Smooth muscle cell (in vitro differentiated cells): ENCODE results near the gene YWHAB. TPM values are rescaled to one million over a fixed set of nuclear protein-coding genes. Genes with fewer than 3 reads are reported as not detected.

Experiments
- DNase-seq: peaks from one replicate; lab custom pipeline; 2025; ENCODE audit not compliant: unreplicated experiment; lab: John Stamatoyannopoulos, UW
- H2AFZ ChIP-seq: fragments of 200-600 bp; sonication (generic); 2 replicates; pipeline ENCODE4 v1.6.0; 2016; ENCODE audit warnings: antibody characterized with exemption, low read depth, mild to moderate bottlenecking
- H3F3A ChIP-seq: fragments of 200-600 bp; sonication (generic); 2 replicates; pipeline ENCODE4 v1.6.0; 2017; ENCODE audit warnings: antibody characterized with exemption, low read depth
- H3K27ac ChIP-seq: fragments of 200-600 bp; sonication (generic); 2 replicates; pipeline ENCODE4 v1.5.1; 2016; ENCODE audit warnings: low read depth, mild to moderate bottlenecking
- H3K27me3 ChIP-seq: fragments of 200-600 bp; sonication (generic); 2 replicates; pipeline ENCODE4 v1.6.1; 2016; ENCODE audit warnings: low read depth, mild to moderate bottlenecking
- H3K36me3 ChIP-seq: fragments of 200-600 bp; sonication (generic); 2 replicates; pipeline ENCODE4 v1.5.1; 2016; ENCODE audit warnings: low read depth
- H3K4me1 ChIP-seq: fragments of 200-600 bp; sonication (generic); 2 replicates; pipeline ENCODE4 v1.5.1; 2016; ENCODE audit warnings: low read depth
- H3K4me2 ChIP-seq: fragments of 200-600 bp; sonication (generic); 2 replicates; pipeline ENCODE4 v1.6.0; 2016; ENCODE audit warnings: mild to moderate bottlenecking
- H3K4me3 ChIP-seq: fragments of 200-600 bp; sonication (generic); 2 replicates; pipeline ENCODE4 v1.5.1; 2016; ENCODE audit warnings: mild to moderate bottlenecking
- H3K79me2 ChIP-seq: fragments of 200-600 bp; sonication (generic); 2 replicates; pipeline ENCODE4 v1.6.0; 2016; ENCODE audit warnings: low read depth, mild to moderate bottlenecking
- H3K9ac ChIP-seq: fragments of 200-600 bp; sonication (generic); 2 replicates; pipeline ENCODE4 v1.6.0; 2016; ENCODE audit warnings: low read depth
- H3K9me3 ChIP-seq: fragments of 200-600 bp; sonication (generic); replicated peaks from 2 replicates; pipeline ENCODE4 v1.5.1; 2016; ENCODE audit warnings: low read depth
- H4K20me1 ChIP-seq: fragments of 200-600 bp; sonication (generic); 2 replicates; pipeline ENCODE4 v1.6.0; 2016; ENCODE audit warnings: low read depth
- WGBS: methylation state at CpG from one replicate; pipeline ENCODE4 v1.1.7; 2016; ENCODE audit warnings: low lambda C conversion rate; 5-methylcytosine and 5-hydroxymethylcytosine counted together
- polyA plus RNA-seq: library from polyadenylated mRNA; unstranded; fragments of >200 nt; fragmentation: Nextera tagmentation; extraction: Ambion mirVana; gene quantifications from 2 replicates; pipeline ENCODE4 v1.2.1, GENCODE V29; 2016
- total RNA-seq: library from RNA; depleted of rRNA; stranded (reverse); fragments of >200 nt; gene quantifications from 2 replicates; pipeline ENCODE4 v1.2.3, GENCODE V29; 2014
- TF ChIP-seq, protein P1 (sequence below): fragments of 200-600 bp; sonication (generic); IDR thresholded peaks from 2 replicates; pipeline ENCODE4 v1.5.1; 2017; ENCODE audit warnings: borderline replicate concordance, mild to moderate bottlenecking, antibody characterized with exemption; ENCODE audit not compliant: insufficient read depth, poor library complexity, severe bottlenecking

YWHAB gene
- total and polyA plus RNA-seq, 2 experiments from 2014 or later: 99.8 to 226 TPM

DNA sequence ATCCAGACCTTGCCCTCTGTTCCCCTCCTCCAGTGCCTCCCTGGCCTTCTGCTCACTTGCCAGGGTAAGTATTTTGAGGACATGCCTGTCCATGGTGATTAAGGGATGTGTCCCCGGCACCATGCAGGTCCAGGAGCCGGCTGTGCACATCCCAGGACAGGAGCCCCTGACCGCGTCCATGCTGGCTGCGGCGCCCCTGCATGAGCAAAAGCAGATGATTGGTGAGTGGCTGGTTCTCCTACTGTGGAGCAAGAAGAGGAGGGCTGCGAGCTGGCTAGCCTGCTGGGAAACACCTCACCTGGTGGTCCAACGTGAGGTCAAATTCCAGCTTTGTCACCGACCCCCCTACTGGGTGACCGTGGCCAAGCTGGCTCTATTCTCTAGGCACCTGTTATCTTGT, 51.0 kb downstream of the YWHAB start:
- Histone ChIP-seq H3K9me3 (no peaks in the 10 kb centered on the region), H3K79me2 (no peaks in the 10 kb centered on the region), H3K27ac (no peak overlapping the region), H3K4me2 (no peak overlapping the region), H3F3A (no peaks in the 10 kb centered on the region), H3K27me3 (no peaks in the 10 kb centered on the region), H3K4me3 (no peak overlapping the region), H2AFZ (no peak overlapping the region), H3K4me1 (no peaks in the 10 kb centered on the region), H3K9ac (no peak overlapping the region), H4K20me1 (peaks cover 4% of the 10 kb centered on the region), H3K36me3 (no peaks in the 10 kb centered on the region)
- no peak for DNase-seq
- TF ChIP-seq, protein P1, sequence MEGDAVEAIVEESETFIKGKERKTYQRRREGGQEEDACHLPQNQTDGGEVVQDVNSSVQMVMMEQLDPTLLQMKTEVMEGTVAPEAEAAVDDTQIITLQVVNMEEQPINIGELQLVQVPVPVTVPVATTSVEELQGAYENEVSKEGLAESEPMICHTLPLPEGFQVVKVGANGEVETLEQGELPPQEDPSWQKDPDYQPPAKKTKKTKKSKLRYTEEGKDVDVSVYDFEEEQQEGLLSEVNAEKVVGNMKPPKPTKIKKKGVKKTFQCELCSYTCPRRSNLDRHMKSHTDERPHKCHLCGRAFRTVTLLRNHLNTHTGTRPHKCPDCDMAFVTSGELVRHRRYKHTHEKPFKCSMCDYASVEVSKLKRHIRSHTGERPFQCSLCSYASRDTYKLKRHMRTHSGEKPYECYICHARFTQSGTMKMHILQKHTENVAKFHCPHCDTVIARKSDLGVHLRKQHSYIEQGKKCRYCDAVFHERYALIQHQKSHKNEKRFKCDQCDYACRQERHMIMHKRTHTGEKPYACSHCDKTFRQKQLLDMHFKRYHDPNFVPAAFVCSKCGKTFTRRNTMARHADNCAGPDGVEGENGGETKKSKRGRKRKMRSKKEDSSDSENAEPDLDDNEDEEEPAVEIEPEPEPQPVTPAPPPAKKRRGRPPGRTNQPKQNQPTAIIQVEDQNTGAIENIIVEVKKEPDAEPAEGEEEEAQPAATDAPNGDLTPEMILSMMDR: no peak
- WGBS: 96% methylated on average over 10 of the region's 10 CpGs

DNA sequence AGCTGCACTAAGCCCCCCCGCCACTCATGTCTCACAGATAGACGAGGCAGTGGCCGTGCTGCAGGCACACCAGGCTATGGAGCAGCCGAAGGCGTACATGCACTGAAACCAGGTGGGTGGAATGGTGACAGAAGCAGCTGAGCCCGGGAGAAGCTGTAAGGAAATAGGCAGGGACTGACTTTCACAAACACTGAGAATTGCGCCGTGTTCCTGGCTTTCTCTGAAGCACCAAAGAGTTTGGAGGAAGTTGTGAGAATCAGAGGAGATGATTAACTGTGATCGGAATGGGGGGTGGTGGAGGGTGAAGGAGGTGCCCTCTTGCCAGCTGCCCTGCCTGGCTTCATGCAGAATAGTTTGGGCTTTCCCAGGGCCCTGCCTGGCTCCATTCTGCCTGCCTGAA, 53.1 kb downstream of the YWHAB start:
- H4K20me1 ChIP-seq: peaks cover 9% of the 10 kb centered on the region
- peaks cover 2% of the 10 kb centered on the region for H3F3A ChIP-seq
- DNase-seq: no peak
- no peak overlapping the region for H3K4me3 ChIP-seq
- H3K36me3 ChIP-seq: no peaks in the 10 kb centered on the region
- no peak overlapping the region for H3K4me2 ChIP-seq
- no peaks in the 10 kb centered on the region for H3K4me1 ChIP-seq
- no peak overlapping the region for H3K27ac ChIP-seq
- 94% methylated on average over 9 of the region's 9 CpGs for WGBS
- no peak overlapping the region for H2AFZ ChIP-seq
- H3K9me3 ChIP-seq: no peaks in the 10 kb centered on the region
- H3K27me3 ChIP-seq: no peaks in the 10 kb centered on the region
- no peak overlapping the region for H3K9ac ChIP-seq
- TF ChIP-seq, protein P1: no peak
- H3K79me2 ChIP-seq: no peaks in the 10 kb centered on the region

DNA sequence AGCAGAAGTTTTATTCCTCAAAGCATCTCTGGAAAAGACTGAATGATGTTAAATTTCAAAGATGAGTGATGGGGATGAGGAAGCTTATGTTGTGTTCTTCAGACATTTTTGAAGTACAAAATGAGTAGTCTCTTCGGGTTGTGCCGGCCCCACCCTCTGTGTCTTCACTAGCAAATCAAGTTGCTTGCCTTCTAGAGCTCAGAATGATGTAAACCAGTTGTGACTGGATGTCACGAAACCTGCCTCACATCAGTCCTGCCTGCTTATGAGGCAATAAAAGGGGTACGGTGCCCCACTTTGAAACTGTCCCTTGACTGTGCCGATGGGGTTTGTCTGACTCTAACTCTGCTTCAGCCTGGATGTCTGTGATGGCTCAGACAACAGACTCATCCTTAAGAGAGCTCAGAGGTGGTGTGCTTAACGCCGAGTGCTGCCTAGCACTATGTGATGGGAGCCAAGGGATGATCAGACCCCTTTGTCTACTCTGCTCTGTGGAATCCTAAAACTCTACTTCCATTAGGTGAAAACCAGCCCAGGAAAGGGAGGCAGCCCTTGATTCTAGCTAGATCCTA, 55.7 kb downstream of the YWHAB start:
- Histone ChIP-seq H4K20me1 (peaks cover 20% of the 10 kb centered on the region), H3K9ac (no peak overlapping the region), H3K79me2 (no peaks in the 10 kb centered on the region), H3K27ac (no peak overlapping the region), H3K4me3 (no peak overlapping the region), H3K9me3 (no peaks in the 10 kb centered on the region), H2AFZ (no peak overlapping the region), H3K27me3 (no peaks in the 10 kb centered on the region), H3K4me1 (no peaks in the 10 kb centered on the region), H3F3A (peaks cover 6% of the 10 kb centered on the region), H3K4me2 (no peak overlapping the region), H3K36me3 (no peaks in the 10 kb centered on the region)
- no peak for DNase-seq
- 88% methylated on average over 7 of the region's 7 CpGs for WGBS
- TF ChIP-seq, protein P1: no peak

DNA sequence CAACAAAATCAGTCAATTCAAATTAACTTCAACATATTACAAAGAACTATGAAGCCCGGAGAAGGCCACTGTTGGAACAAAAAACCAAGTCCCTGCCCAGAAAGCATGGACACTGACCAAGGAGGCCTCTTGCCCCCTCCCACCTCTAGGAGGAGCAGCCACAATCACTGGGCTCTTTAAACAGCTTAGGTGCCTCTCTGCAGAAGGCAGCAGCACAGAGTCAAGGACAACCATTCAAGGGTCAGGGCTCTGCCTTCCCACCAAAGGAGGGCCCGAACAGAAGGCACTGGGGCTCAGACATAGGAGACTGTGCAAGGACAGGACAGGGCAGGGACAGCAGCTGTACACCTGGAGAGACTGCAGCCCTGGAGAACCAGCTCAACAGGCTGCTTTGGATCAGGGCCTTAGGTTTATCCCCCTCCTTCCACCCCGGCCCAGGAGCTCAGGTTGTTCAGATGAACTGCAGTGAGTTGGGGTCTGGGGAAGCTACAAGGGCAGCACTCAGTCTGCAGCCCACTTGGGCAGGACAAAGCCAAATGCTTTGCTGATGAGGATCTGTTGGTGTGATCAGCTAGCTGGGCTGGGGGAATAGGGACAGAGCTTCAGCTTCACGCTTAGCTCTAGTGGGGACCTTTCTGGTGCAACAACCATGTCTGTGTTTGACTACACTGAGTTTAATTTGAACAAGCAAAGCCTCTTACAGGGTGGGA, 56.9 kb downstream of the YWHAB start:
- peaks cover 6% of the 10 kb centered on the region for H3F3A ChIP-seq
- no peak overlapping the region for H3K4me2 ChIP-seq
- H3K27ac ChIP-seq: no peak overlapping the region
- H3K79me2 ChIP-seq: no peaks in the 10 kb centered on the region
- H3K9ac ChIP-seq: no peak overlapping the region
- H4K20me1 ChIP-seq: peaks cover 22% of the 10 kb centered on the region
- H3K4me3 ChIP-seq: no peak overlapping the region
- no peaks in the 10 kb centered on the region for H3K4me1 ChIP-seq
- no peak for DNase-seq
- no peaks in the 10 kb centered on the region for H3K27me3 ChIP-seq
- WGBS: 96% methylated on average over 4 of the region's 4 CpGs
- no peaks in the 10 kb centered on the region for H3K36me3 ChIP-seq
- H2AFZ ChIP-seq: no peak overlapping the region
- TF ChIP-seq, protein P1: no peak
- no peaks in the 10 kb centered on the region for H3K9me3 ChIP-seq
